GM21526 (cell line): Measurements from ENCODE around the gene MZT2A.
"Not testable (repeated sequence)": the region's sequence is repeated elsewhere in the genome, so short reads cannot be mapped to it uniquely, and the experiment has no call there.

Experiments
- ATAC-seq: cut with Tn5 transposase; IDR thresholded peaks from one replicate; pipeline ENCODE4 v1.9.1; 2021; ENCODE audit warnings: moderate library complexity; ENCODE audit not compliant: unreplicated experiment, low FRiP score

MZT2A gene

GRCh38 chr2:131492015-131492417, at the start of gene MZT2A:
TSS of gene MZT2A (minus strand) at chr2:131492397. CDS start at chr2:131492376, 21 bp downstream.
- ATAC-seq = peak; percentile 7

- not testable (repeated sequence) for ATAC-seq
Measured at GRCh38 chr2:131538856-131539255, 46.7 kb upstream of the MZT2A start.

GRCh38 chr2:131536841-131537240, 44.6 kb upstream of the MZT2A start:
- not testable (repeated sequence) for ATAC-seq

GRCh38 chr2:131535951-131536826, 44.0 kb upstream of the MZT2A start:
- ATAC-seq = not testable (repeated sequence)

- ATAC-seq = no peak
Measured at GRCh38 chr2:131535526-131535925, 43.3 kb upstream of the MZT2A start.

GRCh38 chr2:131534965-131535364, 42.8 kb upstream of the MZT2A start:
- not testable (repeated sequence) for ATAC-seq

GRCh38 chr2:131534317-131534672, 42.1 kb upstream of the MZT2A start:
- ATAC-seq = not testable (repeated sequence)

GRCh38 chr2:131533609-131534316, 41.6 kb upstream of the MZT2A start:
- ATAC-seq = not testable (repeated sequence)

GRCh38 chr2:131532723-131533608, 40.8 kb upstream of the MZT2A start:
- ATAC-seq = not testable (repeated sequence)

GRCh38 chr2:131531547-131532185, 39.5 kb upstream of the MZT2A start:
- ATAC-seq = not testable (repeated sequence)

GRCh38 chr2:131530626-131531344, 38.6 kb upstream of the MZT2A start:
- ATAC-seq = not testable (repeated sequence)

- not testable (repeated sequence) for ATAC-seq
Measured at GRCh38 chr2:131529864-131530445, 37.8 kb upstream of the MZT2A start.

- ATAC-seq = peak; percentile 58
Measured at GRCh38 chr2:131528981-131529863, 37.0 kb upstream of the MZT2A start.

GRCh38 chr2:131527131-131528001, 35.2 kb upstream of the MZT2A start, which contains the start of gene CCDC74A:
TSS of gene CCDC74A (plus strand) at chr2:131527888. CDS start at chr2:131527971, 83 bp downstream.
- peak; percentile 88 for ATAC-seq

GRCh38 chr2:131525256-131525655, 33.1 kb upstream of the MZT2A start:
- ATAC-seq = not testable (repeated sequence)

GRCh38 chr2:131521961-131522781, 30.0 kb upstream of the MZT2A start:
- ATAC-seq = no peak
